Fibroblast of lung (primary cell): ENCODE data around the gene CTNS. TPM values are rescaled to one million over a fixed set of nuclear protein-coding genes. Genes with fewer than 3 reads are reported as not detected.

Experiments used
- DNase-seq, 2 donors: peaks; one replicate each; pipeline versions ENCODE4 v3.0.0 to v3.0.0-alpha.2; 2010; ENCODE audit warnings: low read depth in 2 of 2
- H2AFZ ChIP-seq: 2 replicates; pipeline ENCODE4 v1.5.1; 2012; ENCODE audit warnings: low read length, control low read depth, inconsistent platforms
- H3K27ac ChIP-seq: 2 replicates; pipeline ENCODE4 v1.5.1; 2011; ENCODE audit warnings: low read length, control low read depth; ENCODE audit not compliant: insufficient read depth
- H3K27me3 ChIP-seq: 2 replicates; pipeline ENCODE4 v1.5.1; 2011; ENCODE audit warnings: mild to moderate bottlenecking, low read length; ENCODE audit not compliant: control insufficient read depth, insufficient read depth
- H3K36me3 ChIP-seq: 2 replicates; pipeline ENCODE4 v1.5.1; 2011; ENCODE audit warnings: low read length; ENCODE audit not compliant: control insufficient read depth, insufficient read depth
- H3K4me1 ChIP-seq: 2 replicates; pipeline ENCODE4 v1.5.1; 2011; ENCODE audit warnings: low read length; ENCODE audit not compliant: control insufficient read depth, insufficient read depth; ENCODE audit errors: extremely low read depth
- H3K4me2 ChIP-seq: 2 replicates; pipeline ENCODE4 v1.5.1; 2011; ENCODE audit warnings: low read length, control low read depth; ENCODE audit not compliant: insufficient read depth; ENCODE audit errors: extremely low read depth
- H3K4me3 ChIP-seq, 4 experiments: fragments of 200-600 bp in 1 of 4; sonication (generic) in 1 of 4; replicated peaks in 1 of 4; 2 replicates each; pipeline ENCODE4 v1.5.1; 2011 to 2016; ENCODE audit warnings: low read length in 4 of 4, low read depth in 3 of 4, mild to moderate bottlenecking in 3 of 4, control low read depth in 2 of 4, inconsistent platforms in 1 of 4, mixed read lengths in 1 of 4; ENCODE audit not compliant: insufficient read depth in 1 of 4; ENCODE audit errors: control extremely low read depth in 1 of 4
- H3K79me2 ChIP-seq: 2 replicates; pipeline ENCODE4 v1.5.1; 2012; ENCODE audit warnings: mild to moderate bottlenecking, low read length, inconsistent platforms; ENCODE audit not compliant: control insufficient read depth, insufficient read depth
- H3K9ac ChIP-seq: 2 replicates; pipeline ENCODE4 v1.5.1; 2011; ENCODE audit warnings: mild to moderate bottlenecking, low read length, control low read depth; ENCODE audit not compliant: insufficient read depth
- H3K9me3 ChIP-seq: 2 replicates; pipeline ENCODE4 v1.5.1; 2012; ENCODE audit warnings: low read depth, low read length; ENCODE audit not compliant: control insufficient read depth, insufficient read depth
- H4K20me1 ChIP-seq: 2 replicates; pipeline ENCODE4 v1.5.1; 2011; ENCODE audit warnings: low read length; ENCODE audit not compliant: control insufficient read depth, insufficient read depth; ENCODE audit errors: extremely low read depth
- EZH2 ChIP-seq: IDR thresholded peaks from 2 replicates; pipeline ENCODE4 v1.5.1; 2012; ENCODE audit warnings: low read length, control low read depth, mild to moderate bottlenecking; ENCODE audit errors: missing control alignments
- polyA plus RNA-seq, 2 donors: library from polyadenylated mRNA; depleted of rRNA in 1 of 2; stranded (reverse) in 1 of 2; unstranded in 1 of 2; fragments of >200 nt; gene quantifications; 2 replicates each; pipeline ENCODE4 v1.2.1, GENCODE V29; 2011 to 2012; ENCODE audit warnings: missing spikeins in 1 of 2
- total RNA-seq: library from RNA; depleted of rRNA; stranded (reverse); fragments of >200 nt; gene quantifications from 2 replicates; pipeline ENCODE4 v1.2.1, GENCODE V29; 2014
- TF ChIP-seq, protein P1 (sequence below), 2 donors: IDR thresholded peaks in 1 of 2; conservative IDR thresholded peaks in 1 of 2; 1 replicate in 1 of 2; 2 replicates in 1 of 2; pipeline ENCODE4 v1.5.1; 2011 to 2012; ENCODE audit warnings: low read length in 2 of 2, control low read depth in 1 of 2, inconsistent platforms in 1 of 2, low read depth in 1 of 2, mild to moderate bottlenecking in 1 of 2

CTNS gene
- total and polyA plus RNA-seq, 2 donors (not counting 1 experiment from before 2014, with no cell fraction given), result 9.6 to 19.2 TPM

GRCh38 chr17:3681565-3681964 is 45.0 kb downstream of the CTNS start:
- Histone ChIP-seq H3K9me3 (no peaks in the 10 kb centered on the region), H3K36me3 (no peaks in the 10 kb centered on the region), H3K79me2 (no peaks in the 10 kb centered on the region), H3K4me1 (no peaks in the 10 kb centered on the region), H3K4me2 (no peak overlapping the region), H2AFZ (no peak overlapping the region), H3K27me3 (no peaks in the 10 kb centered on the region), H3K9ac (no peak overlapping the region), H3K4me3 (no peak overlapping the region), H4K20me1 (no peaks in the 10 kb centered on the region), H3K27ac (no peak overlapping the region)
- TF ChIP-seq, protein P1, sequence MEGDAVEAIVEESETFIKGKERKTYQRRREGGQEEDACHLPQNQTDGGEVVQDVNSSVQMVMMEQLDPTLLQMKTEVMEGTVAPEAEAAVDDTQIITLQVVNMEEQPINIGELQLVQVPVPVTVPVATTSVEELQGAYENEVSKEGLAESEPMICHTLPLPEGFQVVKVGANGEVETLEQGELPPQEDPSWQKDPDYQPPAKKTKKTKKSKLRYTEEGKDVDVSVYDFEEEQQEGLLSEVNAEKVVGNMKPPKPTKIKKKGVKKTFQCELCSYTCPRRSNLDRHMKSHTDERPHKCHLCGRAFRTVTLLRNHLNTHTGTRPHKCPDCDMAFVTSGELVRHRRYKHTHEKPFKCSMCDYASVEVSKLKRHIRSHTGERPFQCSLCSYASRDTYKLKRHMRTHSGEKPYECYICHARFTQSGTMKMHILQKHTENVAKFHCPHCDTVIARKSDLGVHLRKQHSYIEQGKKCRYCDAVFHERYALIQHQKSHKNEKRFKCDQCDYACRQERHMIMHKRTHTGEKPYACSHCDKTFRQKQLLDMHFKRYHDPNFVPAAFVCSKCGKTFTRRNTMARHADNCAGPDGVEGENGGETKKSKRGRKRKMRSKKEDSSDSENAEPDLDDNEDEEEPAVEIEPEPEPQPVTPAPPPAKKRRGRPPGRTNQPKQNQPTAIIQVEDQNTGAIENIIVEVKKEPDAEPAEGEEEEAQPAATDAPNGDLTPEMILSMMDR (conservative IDR thresholded peaks at IDR 0.05 in 1 of 2, IDR thresholded peaks at IDR 0.05 in 1 of 2; ENCODE audit: low read depth in 1 of 2, low read length in 2 of 2), result no peak
- TF ChIP-seq EZH2, result no peak
- DNase-seq, result no peak

GRCh38 chr17:3682033-3682432 is 45.5 kb downstream of the CTNS start:
- H3K4me2 ChIP-seq, result no peak overlapping the region
- H3K4me3 ChIP-seq, result no peak overlapping the region
- DNase-seq, result no peak
- no peaks in the 10 kb centered on the region for H3K4me1 ChIP-seq
- H3K9ac ChIP-seq, result no peak overlapping the region
- no peak overlapping the region for H2AFZ ChIP-seq
- no peaks in the 10 kb centered on the region for H3K36me3 ChIP-seq
- no peak overlapping the region for H3K27ac ChIP-seq
- no peaks in the 10 kb centered on the region for H3K79me2 ChIP-seq
- no peak for TF ChIP-seq EZH2
- TF ChIP-seq, protein P1 (conservative IDR thresholded peaks at IDR 0.05 in 1 of 2, IDR thresholded peaks at IDR 0.05 in 1 of 2; ENCODE audit: low read depth in 1 of 2, low read length in 2 of 2), result no peak
- H3K27me3 ChIP-seq, result no peaks in the 10 kb centered on the region
- no peaks in the 10 kb centered on the region for H3K9me3 ChIP-seq
- H4K20me1 ChIP-seq, result no peaks in the 10 kb centered on the region

DNA sequence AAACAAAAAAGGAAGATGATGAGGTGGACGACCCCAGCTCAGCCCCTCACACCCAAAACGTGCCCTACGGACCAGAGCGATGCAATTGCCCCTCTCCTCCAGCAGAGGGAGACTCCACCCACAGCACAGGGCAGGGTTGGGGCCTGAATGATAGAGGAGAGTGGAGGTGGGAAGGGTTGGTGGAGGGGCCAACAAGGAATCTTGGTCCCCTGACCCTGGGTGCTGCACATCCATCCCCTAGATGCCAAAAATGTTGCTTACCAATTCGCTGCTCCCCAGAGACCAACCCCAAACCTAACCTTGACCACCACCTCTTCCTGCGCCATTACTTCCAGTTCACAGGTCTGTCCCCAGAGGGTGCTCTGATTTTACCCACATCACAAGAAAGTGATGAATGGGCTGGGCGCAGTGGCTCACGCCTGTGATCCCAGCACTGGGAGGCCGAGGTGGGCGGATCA is 46.5 kb downstream of the CTNS start:
- Histone ChIP-seq H3K79me2 (no peaks in the 10 kb centered on the region), H3K4me3 (no peak overlapping the region), H4K20me1 (no peaks in the 10 kb centered on the region), H3K9ac (no peak overlapping the region), H3K4me2 (no peak overlapping the region), H3K4me1 (no peaks in the 10 kb centered on the region), H3K9me3 (no peaks in the 10 kb centered on the region), H3K36me3 (no peaks in the 10 kb centered on the region), H3K27ac (no peak overlapping the region), H2AFZ (no peak overlapping the region), H3K27me3 (no peaks in the 10 kb centered on the region)
- no peak for TF ChIP-seq EZH2
- TF ChIP-seq, protein P1 (conservative IDR thresholded peaks at IDR 0.05 in 1 of 2, IDR thresholded peaks at IDR 0.05 in 1 of 2; ENCODE audit: low read depth in 1 of 2, low read length in 2 of 2), result peak; percentile 95 to 98
- no peak for DNase-seq
